ENCODE results near the gene CNPY3.
"Not testable (repeated sequence)": the region's sequence is repeated elsewhere in the genome, so short reads cannot be mapped to it uniquely, and the experiment has no call there.

CNPY3 gene

DNA sequence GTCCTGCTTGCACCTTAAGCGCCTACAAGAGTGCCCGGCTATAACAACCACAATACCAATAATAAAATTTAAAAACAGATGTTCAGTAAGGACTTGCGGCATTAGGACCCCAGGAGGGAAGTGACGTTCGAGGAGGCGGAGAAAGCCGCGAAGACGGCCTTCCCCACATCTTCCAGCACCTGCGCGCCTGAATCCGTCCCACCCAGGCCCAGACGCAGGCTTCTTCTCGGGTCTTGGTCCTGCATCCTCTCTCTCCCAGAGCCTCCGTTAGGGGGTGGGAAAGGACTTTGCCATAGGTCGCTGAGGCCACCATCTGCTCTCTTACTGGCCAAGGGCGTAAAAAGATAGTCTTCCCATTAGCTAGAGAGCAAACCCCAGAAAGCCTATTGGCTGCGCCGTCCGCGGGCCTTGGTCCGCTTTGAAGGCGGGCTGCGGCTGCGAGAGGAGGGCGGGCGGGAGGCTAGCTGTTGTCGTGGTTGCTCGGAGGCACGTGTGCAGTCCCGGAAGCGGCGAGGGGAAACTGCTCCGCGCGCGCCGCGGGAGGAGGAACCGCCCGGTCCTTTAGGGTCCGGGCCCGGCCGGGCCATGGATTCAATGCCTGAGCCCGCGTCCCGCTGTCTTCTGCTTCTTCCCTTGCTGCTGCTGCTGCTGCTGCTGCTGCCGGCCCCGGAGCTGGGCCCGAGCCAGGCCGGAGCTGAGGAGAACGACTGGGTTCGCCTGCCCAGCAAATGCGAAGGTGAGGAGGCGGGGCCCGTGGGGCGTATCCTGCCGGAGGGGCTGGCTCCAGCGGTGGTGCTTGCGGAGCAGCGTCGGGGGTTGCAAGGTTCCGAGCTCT is at the start of gene CNPY3:
Gene CNPY3 (plus strand): TSS at position 495 of the 835 bp plus-strand sequence. CDS start 91 bp downstream, at position 586.
- peak; percentile 99 for DNase-seq
- in situ Hi-C loops (cut with MboI; ENCODE audit: low pct_unique_long_range_greater_than_20kb, low sequenced_read_pairs): no loop called here

DNA sequence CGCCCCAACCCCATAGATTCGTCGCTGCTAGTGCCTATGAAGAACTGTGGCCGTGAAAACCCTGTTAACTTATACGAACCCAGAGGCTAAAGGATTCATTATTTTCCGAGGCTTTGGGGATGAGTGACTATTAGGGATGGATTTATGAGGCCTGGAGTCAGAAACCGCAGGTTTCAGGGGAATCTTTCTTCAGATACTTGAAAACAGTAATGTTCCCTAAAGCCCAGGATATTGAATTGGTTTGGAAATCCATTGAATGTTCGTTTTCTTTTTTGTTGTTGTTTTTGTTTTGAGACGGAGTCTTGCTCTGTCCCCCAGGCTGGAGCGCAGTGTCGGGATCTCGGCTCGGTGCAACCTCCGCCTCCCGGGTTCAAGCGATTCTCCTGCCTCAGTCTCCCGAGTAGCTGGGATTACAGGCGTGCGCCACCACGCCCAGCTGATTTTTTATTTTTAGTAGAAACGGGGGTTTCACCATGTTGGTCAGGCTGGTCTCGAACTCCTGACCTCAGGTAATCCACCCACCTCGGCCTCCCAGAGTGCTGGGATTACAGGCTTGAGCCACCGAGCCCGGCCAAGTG is 49.0 kb upstream of the CNPY3 start:
- DNase-seq; in situ Hi-C loops (cut with MboI; ENCODE audit: low pct_unique_long_range_greater_than_20kb, low sequenced_read_pairs): not testable (repeated sequence)

DNA sequence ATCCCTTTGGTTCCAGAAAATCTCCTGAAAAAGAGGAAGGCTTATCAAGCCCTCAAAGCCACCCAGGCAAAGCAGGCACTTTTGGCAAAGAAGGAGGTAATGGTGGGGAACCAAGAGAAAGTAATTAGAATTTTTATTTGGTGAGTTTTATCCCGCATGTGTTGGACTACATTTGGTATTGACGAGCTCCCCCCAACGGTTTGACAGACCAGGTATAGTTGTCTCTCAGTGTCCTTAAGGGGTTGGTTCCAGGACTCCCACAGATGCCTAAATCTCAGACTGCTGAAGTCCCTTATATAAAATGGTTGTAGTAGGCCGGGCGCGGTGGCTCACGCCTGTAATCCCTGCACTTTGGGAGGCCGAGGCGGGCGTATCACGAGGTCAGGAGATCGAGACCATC is 48.4 kb upstream of the CNPY3 start:
- DNase-seq; in situ Hi-C loops (cut with MboI; ENCODE audit: low pct_unique_long_range_greater_than_20kb, low sequenced_read_pairs): not testable (repeated sequence)

DNA sequence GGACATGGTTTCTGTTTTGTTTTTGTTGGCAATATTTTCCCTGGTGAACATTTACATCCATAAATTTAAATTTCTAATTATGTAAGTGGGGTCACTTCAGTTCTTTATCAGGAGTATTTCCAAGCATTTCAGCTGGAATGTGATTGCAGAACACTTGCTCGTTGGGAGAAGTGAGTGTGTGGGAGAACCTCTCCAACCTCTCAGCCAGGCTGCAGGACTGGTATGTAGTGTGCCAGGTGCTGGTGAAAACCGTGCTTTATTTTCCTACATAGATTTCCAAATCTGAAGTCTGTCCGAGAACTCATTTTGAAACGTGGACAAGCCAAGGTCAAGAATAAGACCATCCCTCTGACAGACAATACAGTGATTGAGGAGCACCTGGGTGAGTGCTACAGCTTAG is 43.6 kb upstream of the CNPY3 start:
- in situ Hi-C loops (cut with MboI; ENCODE audit: low pct_unique_long_range_greater_than_20kb, low sequenced_read_pairs): no loop called here
- no peak for DNase-seq

DNA sequence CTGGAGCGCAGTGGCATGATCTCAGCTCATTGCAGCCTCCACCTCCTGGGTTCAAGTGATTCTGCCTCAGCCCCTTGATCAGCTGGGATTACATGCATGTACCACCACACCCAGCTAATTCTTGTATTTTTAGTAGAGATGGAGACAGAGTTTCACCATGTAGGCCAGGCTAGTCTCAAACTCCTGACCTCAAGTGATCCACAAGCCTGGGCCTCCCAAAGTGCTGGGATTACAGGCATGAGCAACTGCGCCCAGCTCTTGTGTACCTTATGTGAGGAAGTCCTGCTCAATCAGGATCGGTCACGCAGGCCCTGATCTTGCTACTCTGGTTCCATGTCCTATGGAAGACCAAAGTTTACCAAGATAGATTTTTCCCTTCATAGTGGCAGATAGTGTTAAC is 41.1 kb upstream of the CNPY3 start:
- in situ Hi-C loops (cut with MboI; ENCODE audit: low pct_unique_long_range_greater_than_20kb, low sequenced_read_pairs); DNase-seq: not testable (repeated sequence)

DNA sequence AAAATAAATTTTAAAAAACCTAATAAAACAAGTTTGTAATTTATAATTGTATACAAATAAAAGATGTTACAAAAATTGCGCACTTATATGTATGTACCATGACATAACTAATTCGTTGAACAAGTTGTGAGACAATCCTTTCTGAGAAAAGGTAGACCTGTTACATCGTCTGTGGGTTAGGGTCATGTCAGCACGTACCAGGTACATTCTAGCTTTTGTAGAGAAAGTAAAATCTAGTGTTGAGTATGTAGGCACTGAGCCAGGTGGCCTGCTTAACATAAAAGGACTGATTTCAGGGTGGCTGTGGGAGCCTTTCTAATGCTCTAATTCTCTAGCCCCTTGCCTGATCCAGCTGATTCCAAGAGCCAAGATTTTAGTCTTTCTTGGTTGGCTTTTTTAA is 39.5 kb upstream of the CNPY3 start:
- in situ Hi-C loops (cut with MboI; ENCODE audit: low pct_unique_long_range_greater_than_20kb, low sequenced_read_pairs): no loop called here
- no peak for DNase-seq

DNA sequence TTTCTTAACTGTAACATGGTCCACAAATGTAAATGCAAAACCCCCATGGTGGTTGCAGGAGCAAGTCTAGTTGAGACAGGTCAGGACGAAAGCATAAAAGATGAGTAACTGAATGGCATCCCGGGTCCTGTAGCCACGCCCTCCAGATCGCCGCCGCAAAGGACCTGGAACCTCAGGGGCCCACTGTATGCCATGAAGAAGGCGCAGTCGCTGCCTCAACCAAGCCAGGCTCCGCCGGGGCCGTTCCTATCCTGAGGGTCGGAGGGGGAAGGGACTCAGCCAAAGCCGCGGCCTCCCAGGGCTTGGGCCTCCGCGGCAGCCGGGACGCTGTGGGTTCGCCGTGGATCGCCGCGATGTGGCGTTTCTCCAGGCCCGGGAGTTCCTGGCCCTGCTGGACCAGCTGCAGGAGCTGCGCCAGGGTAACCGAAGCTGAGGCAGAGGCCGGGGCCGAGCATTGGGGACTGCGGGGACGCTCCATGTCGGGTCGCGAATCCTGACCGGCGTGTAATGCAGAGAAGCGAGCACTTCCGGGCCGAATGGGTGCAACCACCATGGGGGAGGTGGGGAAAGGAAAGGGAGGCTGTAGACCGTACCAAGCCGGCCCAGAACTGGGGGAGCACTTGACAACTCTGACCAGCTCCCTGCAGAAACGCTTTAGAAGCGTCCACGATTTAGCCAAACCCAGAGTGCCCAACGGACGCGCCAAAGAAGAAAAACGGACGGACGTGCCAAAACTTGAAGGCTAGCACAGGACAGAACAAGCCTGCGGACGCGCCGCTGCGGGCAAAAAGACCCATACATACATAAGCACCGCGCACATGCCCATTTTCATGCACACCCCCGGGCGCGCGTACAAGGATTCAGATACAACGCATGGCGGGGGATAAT is 38.7 kb upstream of the CNPY3 start:
- in situ Hi-C loops (cut with MboI; ENCODE audit: low pct_unique_long_range_greater_than_20kb, low sequenced_read_pairs): no loop called here

DNA sequence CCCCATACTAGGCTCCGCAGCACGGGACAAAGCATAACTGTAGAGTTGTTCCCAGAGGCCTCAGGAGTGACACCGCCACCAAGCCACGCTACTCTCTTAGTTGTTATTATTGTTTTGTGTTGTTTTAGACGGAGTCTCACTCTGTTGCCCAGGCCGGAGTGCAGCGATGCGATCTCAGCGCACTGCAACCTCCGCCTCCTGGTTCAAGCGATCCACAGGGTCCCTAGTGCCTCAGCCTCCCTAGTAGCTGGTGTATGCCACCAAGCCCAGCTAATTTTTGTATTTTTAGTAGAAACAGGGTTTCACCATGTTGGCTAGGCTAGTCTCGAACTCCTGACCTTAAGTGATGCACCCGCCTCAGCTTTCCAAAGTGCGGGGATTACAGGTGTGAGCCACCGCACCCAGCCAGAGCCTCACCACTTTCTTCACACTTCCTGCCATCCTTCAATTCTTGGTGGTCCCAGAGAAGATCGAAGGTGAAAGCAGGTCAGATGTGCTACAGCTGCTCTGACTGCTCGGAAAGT is 38.0 kb upstream of the CNPY3 start:
- no peak for DNase-seq
- in situ Hi-C loops (cut with MboI; ENCODE audit: low pct_unique_long_range_greater_than_20kb, low sequenced_read_pairs): no loop called here

More for the DNA sequence above, 38.7 kb upstream of the CNPY3 start:
- peak; percentile 97 for DNase-seq

DNA sequence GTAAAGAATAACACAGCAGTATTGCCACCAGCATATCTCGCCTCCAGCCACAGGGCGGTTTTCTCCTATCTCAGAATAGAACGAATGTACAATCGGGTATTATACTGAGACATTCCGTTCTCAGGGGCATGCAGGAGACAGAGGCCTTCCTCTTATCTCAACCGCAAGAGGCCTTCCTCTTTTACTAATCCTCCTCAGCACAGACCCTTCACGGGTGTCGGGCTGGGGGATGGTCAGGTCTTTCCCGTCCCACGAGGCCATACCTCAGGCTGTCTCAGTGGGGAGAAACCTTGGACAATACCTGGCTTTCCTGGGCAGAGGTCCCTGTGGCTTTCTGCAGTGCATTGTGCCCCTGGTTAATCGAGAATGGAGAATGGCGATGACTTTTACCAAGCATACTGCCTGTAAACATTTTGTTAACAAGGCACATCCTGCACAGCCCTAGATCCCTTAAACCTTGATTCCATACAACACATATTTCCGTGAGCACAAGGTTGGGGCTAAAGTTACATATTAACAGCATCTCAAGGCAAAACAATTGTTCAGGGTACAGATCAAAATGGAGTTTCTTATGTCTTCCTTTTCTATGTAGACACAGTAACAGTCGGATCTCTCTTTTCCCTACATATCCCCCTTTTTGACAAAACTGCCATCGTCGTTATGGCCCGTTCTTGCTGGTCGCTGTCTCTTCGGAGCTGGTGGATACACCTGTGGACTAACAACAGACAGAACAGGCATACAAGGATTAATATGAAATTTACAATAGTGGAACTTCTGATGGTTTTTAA is 35.0 kb upstream of the CNPY3 start:
- in situ Hi-C loops (cut with MboI; ENCODE audit: low pct_unique_long_range_greater_than_20kb, low sequenced_read_pairs): not testable (repeated sequence)
- peak; percentile 90 for DNase-seq

DNA sequence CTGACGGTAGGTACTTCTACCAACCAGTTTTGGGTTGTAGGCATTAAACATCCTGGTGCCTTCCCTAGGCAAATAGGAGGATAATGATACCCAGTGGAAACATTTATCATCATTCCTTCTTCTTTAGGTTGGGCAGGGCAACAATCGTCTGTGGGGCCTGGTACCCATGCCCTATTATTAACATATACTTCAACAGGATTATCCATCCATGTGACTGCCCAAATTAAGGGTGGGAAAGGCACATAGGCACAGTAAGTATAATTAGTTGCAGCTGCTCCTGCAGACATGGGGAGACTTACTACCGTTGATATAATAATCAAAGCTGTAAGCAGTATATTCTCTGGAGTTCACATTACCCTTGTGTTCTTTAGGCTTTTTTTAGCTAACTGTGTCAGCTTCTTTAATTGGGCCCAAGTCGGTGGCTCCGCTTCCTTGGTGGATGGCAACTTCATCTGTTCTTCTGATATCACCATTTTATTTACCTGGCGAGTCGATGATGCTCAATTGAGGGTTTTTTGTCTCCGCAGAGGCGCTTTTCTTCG is 33.0 kb upstream of the CNPY3 start:
- DNase-seq: no peak
- in situ Hi-C loops (cut with MboI; ENCODE audit: low pct_unique_long_range_greater_than_20kb, low sequenced_read_pairs): no loop called here

DNA sequence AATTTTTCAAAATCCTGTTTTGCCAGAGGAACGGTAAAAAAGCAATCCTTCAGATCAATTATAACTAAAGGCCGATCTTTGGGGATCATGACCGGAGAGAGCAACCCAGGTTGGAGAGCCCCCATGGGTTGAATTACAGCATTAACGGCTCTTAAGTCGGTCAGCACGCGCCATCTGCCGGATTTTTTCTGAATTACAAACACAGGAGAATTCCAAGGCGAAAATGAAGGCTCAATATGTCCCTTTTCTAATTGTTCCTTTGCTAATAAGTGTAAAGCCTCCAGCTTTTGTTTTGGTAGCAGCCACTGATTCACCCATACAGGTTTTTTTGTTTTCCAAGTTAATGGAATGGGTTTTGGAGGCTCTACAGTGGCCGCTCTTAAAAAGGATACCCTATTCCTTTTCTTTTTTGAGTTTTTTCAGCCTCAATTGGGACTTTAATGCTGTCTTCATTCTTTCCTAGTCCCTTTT is 30.4 kb upstream of the CNPY3 start:
- in situ Hi-C loops (cut with MboI; ENCODE audit: low pct_unique_long_range_greater_than_20kb, low sequenced_read_pairs): no loop called here
- peak; percentile 77 for DNase-seq

DNA sequence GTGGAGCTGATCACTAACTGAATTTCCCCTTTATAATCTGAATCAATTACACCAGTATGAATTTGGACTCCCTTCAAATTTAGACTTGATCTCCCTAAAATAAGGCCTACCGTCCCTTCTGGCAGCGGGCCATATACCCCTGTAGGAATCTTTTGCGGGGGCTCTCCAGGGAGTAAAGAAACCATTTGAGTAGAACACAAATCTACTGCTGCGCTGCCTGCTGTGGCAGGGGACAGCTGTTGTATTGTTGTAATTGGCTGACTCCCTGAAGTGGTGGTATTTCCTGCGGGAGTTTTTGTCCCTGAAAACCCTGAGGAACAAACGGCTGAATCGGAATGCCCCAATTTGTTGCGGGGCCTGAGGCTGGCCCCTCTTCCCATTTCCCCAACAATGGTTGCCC is 29.4 kb upstream of the CNPY3 start:
- in situ Hi-C loops (cut with MboI; ENCODE audit: low pct_unique_long_range_greater_than_20kb, low sequenced_read_pairs): no loop called here
- no peak for DNase-seq

DNA sequence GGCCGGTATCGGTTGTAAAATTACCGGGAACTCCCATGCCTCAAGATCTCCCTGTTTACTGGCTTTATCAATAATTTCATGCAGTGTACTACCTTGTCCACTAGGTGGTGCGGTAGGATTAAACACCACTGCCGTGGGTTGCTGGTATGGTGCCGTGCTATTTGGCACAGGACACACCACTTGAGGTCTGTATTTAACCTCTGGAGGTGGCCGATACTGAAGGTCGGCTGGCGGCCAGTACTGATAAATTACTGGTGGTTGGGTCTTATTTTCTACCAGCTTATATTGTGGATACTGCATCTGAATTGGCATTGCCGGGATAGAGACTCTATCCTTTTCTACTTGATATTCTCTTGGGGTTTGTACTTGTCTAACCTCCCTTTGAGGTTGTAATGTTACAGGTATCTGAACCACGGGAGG is 27.7 kb upstream of the CNPY3 start:
- peak; percentile 88 for DNase-seq
- in situ Hi-C loops (cut with MboI; ENCODE audit: low pct_unique_long_range_greater_than_20kb, low sequenced_read_pairs): no loop called here

DNA sequence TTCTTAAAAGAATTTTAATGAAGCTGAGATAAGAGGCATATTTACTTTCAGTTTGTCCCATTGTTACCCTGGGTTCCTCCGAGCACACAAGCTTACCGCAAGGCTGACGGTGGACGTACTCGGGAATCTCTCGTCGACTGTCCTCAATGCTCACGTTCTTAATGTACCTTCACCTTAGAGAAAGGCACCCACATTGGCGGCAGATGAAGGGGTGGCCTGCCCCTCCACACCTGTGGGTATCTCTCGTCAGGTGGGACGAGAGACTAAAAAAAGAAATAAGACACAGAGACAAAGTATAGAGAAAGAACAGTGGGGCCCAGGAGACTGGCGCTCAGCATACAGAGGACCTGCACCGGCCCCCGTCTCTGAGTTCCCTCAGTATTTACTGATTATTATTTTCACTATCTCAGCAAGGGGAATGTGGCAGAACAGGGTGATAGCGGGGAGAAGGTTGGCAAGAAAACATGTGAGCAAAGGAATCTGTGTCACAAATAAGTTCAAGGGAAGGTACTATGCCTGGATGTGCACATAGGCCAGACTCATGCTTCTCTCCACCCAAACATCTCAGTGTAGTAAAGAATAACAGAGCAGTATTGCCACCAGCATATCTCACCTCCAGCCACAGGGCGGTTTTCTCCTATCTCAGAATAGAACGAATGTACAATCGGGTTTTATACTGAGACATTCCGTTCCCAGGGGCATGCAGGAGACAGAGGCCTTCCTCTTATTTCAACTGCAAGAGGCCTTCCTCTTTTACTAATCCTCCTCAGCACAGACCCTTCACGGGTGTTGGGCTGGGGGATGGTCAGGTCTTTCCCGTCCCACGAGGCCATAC is 26.6 kb upstream of the CNPY3 start:
- peak; percentile 76 for DNase-seq
- in situ Hi-C loops (cut with MboI; ENCODE audit: low pct_unique_long_range_greater_than_20kb, low sequenced_read_pairs): not testable (repeated sequence)

DNA sequence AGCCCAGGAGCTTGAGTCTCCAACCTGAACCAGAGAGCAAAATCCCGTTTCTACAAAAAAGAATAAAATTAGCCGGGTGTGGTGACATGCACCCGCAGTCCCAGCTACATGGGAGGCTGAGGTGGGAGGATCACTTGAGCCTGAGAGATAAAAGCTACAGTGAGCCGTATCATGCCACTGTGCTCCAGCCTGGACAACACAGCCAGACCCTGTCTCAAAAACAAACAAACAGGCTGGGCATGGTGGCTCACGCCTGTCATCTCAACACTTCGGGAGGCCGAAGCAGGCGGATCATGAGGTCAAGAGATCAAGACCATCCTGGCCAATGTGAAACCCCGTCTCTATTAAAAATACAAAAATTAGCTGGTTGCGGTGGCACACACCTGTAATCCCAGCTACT is 24.8 kb upstream of the CNPY3 start:
- in situ Hi-C loops (cut with MboI; ENCODE audit: low pct_unique_long_range_greater_than_20kb, low sequenced_read_pairs): no loop called here
- DNase-seq: no peak

DNA sequence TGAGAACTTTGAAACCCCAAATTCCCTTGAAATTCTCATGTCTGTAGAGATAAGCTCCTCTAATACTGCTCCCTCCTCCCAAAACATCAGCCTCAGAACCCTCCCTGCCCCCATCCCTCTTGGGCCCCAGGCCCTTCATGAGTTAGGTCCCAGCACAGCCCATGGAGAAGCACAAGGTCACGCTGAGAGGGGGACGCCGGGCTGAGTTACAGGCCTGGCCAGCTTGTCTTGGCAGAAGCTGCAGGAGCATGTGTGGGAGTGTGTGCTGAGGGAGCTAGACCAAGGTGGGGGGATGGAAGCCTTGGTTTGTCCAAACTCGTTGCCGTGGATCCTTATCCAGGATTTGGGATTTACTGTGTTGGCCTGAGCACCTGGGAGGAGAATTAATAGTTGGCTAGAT is 21.9 kb upstream of the CNPY3 start:
- DNase-seq: no peak
- in situ Hi-C loops (cut with MboI; ENCODE audit: low pct_unique_long_range_greater_than_20kb, low sequenced_read_pairs): no loop called here

DNA sequence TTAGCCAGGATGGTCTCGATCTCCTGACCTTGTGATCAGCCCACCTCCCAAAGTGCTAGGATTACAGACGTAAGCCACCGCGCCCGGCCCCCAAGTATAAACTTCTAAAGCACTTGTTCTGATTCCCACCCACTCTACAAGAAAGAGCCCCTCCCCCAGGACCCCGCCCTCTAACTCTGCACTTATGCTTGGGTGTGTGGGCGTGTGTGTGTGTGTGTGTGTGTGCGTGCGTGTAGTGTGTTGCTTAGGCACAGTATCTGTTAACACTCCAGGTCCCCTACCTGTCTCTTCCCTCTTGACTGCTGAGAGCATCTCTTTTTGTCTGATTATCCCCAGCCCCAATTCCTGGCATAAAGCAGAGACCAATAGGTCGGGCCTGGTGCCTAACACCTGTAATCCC is 19.4 kb upstream of the CNPY3 start:
- no peak for DNase-seq
- in situ Hi-C loops (cut with MboI; ENCODE audit: low pct_unique_long_range_greater_than_20kb, low sequenced_read_pairs): no loop called here

All from KBM-7 (cell line).